GM18858 (cell line): ENCODE measurements around the gene ECI1.

ENCODE experiments used
- ATAC-seq: cut with Tn5 transposase; IDR thresholded peaks from one replicate; pipeline ENCODE4 v1.9.1; 2021; ENCODE audit not compliant: unreplicated experiment

Gene ECI1

DNA sequence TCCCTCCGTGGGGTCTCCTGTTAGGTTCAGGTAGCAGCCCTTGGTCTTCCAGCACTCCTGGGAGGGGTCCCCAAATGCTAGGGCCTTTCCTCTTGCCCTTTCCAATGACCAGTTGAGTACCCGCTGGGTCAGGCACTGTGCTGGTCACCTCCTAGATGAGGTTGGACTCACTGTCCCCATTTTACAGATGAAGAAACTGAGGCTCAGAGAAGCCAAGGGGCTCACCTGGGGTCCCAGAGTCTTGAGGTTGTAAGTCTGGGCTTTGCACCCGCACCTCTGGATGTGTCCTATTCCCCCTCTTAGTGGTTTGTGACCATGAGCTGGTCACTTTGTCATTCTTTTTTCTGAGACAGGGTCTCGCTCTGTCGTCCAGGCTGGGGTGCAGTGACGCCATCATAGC, 53.6 kb downstream of the ECI1 start:
- ATAC-seq: no peak

GRCh38 chr16:2196981-2197511, 54.3 kb downstream of the ECI1 start:
- ATAC-seq: no peak

DNA sequence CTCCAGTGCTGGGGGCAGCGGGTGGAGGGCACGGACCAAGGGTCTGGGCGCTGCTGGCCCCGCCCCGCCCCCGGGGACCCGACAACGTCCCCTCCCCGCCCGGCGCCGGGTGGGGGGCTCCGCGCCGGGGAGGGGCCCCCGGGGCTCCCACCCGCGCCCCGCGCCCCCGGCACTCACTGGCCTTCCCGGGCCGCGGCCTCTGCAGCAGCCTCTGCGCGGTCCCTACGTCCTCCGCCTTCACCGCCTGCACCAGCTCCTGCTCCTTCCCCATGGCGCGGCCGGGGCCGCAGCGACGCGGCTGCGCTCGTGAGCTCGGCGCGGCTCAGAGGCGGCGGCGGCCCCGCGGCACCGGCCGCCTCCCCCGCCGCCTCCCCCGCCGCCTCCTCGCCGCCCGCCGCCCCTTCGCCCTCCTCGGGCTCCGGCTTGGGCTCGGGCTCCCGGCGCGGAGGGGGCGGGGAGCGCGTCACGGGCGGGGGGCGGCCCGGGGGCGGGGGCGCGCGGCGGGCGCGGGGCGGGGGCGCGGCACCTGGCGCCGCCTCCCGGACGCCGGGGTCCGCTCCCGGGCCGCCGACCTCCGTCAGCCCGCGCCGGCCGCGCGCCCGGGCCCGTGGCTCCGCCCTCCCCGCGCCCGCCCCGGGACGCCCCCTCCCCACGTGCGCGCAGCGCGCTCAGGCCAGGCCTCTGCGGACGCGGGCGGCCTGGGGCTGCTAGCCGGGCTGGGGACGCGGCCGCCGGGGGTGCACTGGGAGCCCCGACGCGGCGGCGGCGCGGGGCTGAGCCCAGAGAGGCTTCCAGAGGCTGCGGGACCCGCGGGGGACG, 55.0 kb downstream of the ECI1 start, which contains the start of gene CASKIN1:
CASKIN1 (minus strand) TSS at position 444 of the 819 bp plus-strand sequence; CDS start at position 271, 173 bp downstream.
- ATAC-seq: no peak

DNA sequence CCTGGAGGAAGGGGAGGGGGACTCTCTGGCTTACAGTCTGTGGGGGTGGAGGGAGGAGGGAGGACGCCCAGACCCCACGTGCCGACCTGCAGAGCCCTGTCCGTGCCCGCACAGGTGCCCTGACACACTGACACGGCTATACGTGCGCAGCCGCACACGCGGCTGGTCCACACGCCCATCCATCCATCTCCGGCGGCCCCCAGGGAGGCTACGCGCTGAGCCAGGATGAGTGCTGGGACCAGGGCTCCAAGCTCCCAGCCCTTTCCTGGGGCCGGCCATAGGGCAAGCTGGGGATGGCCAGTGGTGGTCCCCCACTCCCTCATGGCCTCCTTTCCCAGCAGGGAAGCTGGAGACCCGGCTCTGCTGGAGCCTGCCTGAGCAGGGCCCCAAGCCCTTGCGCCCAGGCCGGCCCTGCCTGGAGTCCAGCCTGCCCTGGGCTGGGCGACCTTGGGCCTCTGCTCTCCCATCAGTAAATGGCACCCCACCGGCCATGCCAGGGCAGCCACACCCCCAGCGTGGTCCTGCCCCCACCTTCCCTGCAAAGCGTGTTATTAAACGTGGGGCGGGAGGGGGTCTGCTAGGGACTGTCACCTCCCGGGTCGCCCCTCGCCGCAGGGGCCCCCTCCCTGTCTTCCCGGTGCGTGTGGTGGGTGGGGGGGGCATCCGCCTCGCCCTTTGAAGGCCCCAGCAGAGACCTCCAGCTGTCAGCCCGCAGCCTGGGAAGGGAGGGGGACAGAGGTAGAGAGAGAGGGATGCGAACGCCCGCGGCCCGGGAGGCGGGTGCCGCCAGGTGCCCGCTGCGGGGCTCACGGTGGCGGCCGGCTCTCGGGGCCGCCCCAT, 55.8 kb downstream of the ECI1 start:
- ATAC-seq: no peak

DNA sequence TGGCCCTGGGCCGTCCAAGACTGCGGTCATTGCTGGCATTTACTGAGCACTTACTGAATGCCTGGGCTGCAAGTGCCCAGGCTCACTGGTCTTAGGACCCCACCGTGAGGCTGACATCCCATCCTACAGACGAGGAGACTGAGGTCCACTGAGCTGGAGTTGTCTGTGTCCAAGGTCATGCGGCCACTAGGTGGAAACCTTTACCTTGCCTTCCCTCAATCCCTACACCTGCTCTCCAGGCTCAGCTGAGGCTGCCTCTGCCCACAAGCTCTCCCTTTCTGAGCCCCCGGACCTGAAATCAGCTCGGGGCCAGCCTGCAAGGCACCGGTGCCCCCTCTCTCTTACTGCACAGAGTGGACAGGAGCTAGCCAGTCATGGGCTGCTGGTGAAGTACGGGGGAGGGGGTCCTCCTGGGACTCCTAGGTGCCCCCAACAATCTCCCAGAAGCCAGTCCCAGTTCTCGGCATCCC, 56.5 kb downstream of the ECI1 start:
- no peak for ATAC-seq

DNA sequence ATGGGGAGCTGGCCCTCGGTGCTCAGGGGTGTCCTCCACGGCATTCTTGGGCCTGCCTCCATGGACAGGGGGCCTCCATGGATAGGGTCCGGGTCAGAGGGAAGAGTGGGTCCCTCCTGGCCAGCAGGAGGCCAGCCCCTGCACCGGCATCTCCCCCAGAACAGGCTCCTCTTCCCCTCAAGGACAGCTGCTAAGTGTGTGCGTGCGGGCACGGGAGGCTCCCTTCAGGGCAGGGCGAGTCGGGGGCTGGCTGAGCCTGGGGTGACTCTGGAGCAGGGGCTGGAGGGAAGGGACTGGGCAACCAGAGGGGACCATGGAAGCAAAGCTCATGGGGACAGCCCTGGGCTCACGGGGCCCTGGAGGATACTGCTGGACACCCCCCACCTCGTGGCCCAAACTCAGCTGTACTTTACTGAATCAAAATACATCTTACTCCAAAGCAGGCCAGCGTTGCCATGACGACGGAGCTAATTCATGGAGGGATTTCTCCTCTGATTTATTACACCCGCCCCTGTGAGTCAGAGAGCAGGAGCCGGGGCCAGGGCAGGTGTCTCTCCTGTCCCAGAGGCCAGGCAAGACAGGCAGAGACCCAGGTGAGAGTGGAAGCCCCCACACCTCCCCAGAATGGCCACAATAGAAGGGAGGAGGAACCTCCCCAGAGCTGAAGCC, 57.1 kb downstream of the ECI1 start:
- no peak for ATAC-seq

DNA sequence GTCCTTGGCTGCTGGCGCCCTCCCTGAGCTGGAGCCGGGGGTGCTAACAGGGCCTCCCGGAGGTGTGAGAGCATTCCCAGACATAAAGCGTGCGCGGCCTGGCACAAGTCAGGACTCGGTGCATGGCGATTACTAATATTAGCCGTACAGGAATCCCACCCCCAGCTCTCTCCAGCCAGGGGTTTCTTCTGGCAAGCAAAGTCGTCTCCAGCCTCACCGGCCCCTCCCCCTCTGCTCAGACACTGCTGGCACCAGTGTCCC, 60.0 kb downstream of the ECI1 start:
- ATAC-seq: no peak

DNA sequence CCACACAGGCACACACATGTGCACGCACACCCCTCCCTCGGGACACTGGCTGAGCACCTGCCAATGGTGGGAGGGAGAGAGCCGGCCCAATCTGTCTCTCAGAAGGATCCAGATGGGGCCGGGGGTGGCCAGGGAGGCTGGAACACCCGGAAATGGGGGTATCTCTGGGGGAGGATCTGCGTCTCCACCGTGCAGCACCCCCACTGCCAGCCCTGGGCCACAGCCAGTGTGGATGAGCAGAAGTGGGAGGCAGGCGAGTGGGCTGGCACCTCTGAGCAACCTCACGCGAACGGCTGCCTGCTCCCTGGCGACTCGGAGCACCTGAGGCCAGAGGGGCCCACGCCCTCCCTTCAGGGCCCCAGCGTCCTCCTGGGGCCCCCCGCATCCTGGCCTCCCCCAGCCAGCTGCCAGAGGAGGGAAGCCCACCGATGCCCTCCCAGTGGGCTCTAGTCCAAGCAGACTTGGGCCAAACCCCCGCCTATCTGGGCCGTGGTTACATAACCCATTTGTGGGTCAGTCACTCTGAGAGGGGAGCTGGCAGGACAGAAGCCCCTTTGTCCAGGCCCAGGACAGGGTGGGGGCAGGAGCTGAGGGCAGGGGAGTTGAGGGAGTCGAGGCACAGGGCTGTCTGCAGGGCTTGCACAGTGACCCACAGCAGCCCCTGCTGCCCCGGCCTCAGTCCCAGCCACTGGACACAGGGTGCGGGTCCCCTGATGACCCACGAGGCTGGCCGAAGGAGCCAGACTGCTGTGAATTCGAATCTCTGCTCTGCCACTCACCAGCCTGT, 60.5 kb downstream of the ECI1 start:
- ATAC-seq: no peak

- ATAC-seq: no peak
Measured at GRCh38 chr16:2190002-2190658, 61.3 kb downstream of the ECI1 start.
